Mesenchymal stem cell (in vitro differentiated cells and primary cell): ENCODE measurements around the gene ASTN2.

Experiments
- DNase-seq: peaks from one replicate; pipeline ENCODE4 v3.0.0-alpha.2; 2013
- H2AFZ ChIP-seq: one replicate; pipeline ENCODE4 v1.6.1; 2013; ENCODE audit warnings: low read depth, mild to moderate bottlenecking, control low read depth, inconsistent platforms, low read length, moderate library complexity
- H2AK5ac ChIP-seq: 2 replicates; pipeline ENCODE4 v1.6.1; 2013; ENCODE audit warnings: low read length, moderate library complexity, mild to moderate bottlenecking, inconsistent platforms; ENCODE audit not compliant: severe bottlenecking
- H2BK120ac ChIP-seq: one replicate; pipeline ENCODE4 v1.6.1; 2013; ENCODE audit warnings: low read depth, mild to moderate bottlenecking, inconsistent platforms, low read length, moderate library complexity
- H2BK12ac ChIP-seq, 2 experiments: one replicate each; pipeline ENCODE4 v1.6.1; 2013; ENCODE audit warnings: inconsistent platforms in 2 of 2, low read length in 2 of 2, mild to moderate bottlenecking in 2 of 2, moderate library complexity in 2 of 2, control low read depth in 1 of 2
- H2BK15ac ChIP-seq: one replicate; pipeline ENCODE4 v1.6.1; 2013; ENCODE audit warnings: mild to moderate bottlenecking, low read depth, inconsistent platforms; ENCODE audit not compliant: poor library complexity, severe bottlenecking
- H2BK5ac ChIP-seq: 2 replicates; pipeline ENCODE4 v1.6.1; 2013; ENCODE audit warnings: low read depth, mild to moderate bottlenecking, low read length, control low read depth, inconsistent platforms; ENCODE audit not compliant: poor library complexity, severe bottlenecking
- H3K14ac ChIP-seq, 2 experiments: one replicate each; pipeline ENCODE4 v1.6.1; 2013; ENCODE audit warnings: inconsistent platforms in 2 of 2, low read length in 2 of 2, control low read depth in 1 of 2, mild to moderate bottlenecking in 1 of 2, moderate library complexity in 1 of 2
- H3K18ac ChIP-seq, 2 experiments: one replicate each; pipeline ENCODE4 v1.6.1; 2013; ENCODE audit warnings: inconsistent platforms in 2 of 2, low read length in 2 of 2, control low read depth in 1 of 2, low read depth in 1 of 2, mild to moderate bottlenecking in 1 of 2
- H3K23ac ChIP-seq, 2 experiments: one replicate each; pipeline ENCODE4 v1.6.1; 2013; ENCODE audit warnings: inconsistent platforms in 2 of 2, low read length in 2 of 2, mild to moderate bottlenecking in 2 of 2, moderate library complexity in 2 of 2, control low read depth in 1 of 2
- H3K27ac ChIP-seq: 2 replicates; pipeline ENCODE4 v1.5.1; 2013; ENCODE audit warnings: mild to moderate bottlenecking, moderate library complexity, low read length, control low read depth, inconsistent platforms; ENCODE audit not compliant: poor library complexity, severe bottlenecking
- H3K27me3 ChIP-seq, 2 experiments: 2 replicates each; pipeline versions ENCODE4 v1.6.1 to v1.7.0; 2013; ENCODE audit warnings: low read length in 2 of 2, mild to moderate bottlenecking in 2 of 2, moderate library complexity in 2 of 2, control low read depth in 1 of 2, inconsistent platforms in 1 of 2; ENCODE audit not compliant: control insufficient read depth in 1 of 2, insufficient read depth in 1 of 2
- H3K36me3 ChIP-seq, 2 experiments: 2 replicates each; pipeline versions ENCODE4 v1.6.1 to v1.7.0; 2013; ENCODE audit warnings: low read length in 2 of 2, control low read depth in 1 of 2, inconsistent platforms in 1 of 2, low read depth in 1 of 2, mild to moderate bottlenecking in 1 of 2; ENCODE audit not compliant: insufficient read depth in 2 of 2, control insufficient read depth in 1 of 2
- H3K4ac ChIP-seq, 2 experiments: one replicate each; pipeline ENCODE4 v1.6.1; 2013; ENCODE audit warnings: inconsistent platforms in 2 of 2, low read length in 2 of 2, mild to moderate bottlenecking in 2 of 2, moderate library complexity in 2 of 2, control low read depth in 1 of 2, low read depth in 1 of 2
- H3K4me1 ChIP-seq: 2 replicates; pipeline ENCODE4 v1.6.1; 2013; ENCODE audit warnings: low read depth, low read length, control low read depth; ENCODE audit not compliant: control insufficient read depth, insufficient read depth
- H3K4me2 ChIP-seq: 2 replicates; pipeline ENCODE4 v1.6.1; 2013; ENCODE audit warnings: low read length, mild to moderate bottlenecking, inconsistent platforms; ENCODE audit not compliant: poor library complexity, severe bottlenecking
- H3K4me3 ChIP-seq, 2 experiments: 2 replicates each; pipeline versions ENCODE4 v1.5.1 to v1.7.0; 2013; ENCODE audit warnings: low read length in 2 of 2, mild to moderate bottlenecking in 2 of 2, control low read depth in 1 of 2, low read depth in 1 of 2; ENCODE audit not compliant: insufficient read depth in 1 of 2
- H3K79me1 ChIP-seq: replicated peaks from 2 replicates; pipeline ENCODE4 v1.6.1; 2013; ENCODE audit warnings: mild to moderate bottlenecking, control low read depth, low read length, inconsistent platforms; ENCODE audit not compliant: poor library complexity, severe bottlenecking
- H3K9ac ChIP-seq: 2 replicates; pipeline ENCODE4 v1.7.0; 2013; ENCODE audit warnings: mild to moderate bottlenecking, low read length, moderate library complexity
- H3K9me3 ChIP-seq: 2 replicates; pipeline ENCODE4 v1.7.0; 2013; ENCODE audit warnings: mild to moderate bottlenecking, low read length; ENCODE audit not compliant: control insufficient read depth
- H4K8ac ChIP-seq: one replicate; pipeline ENCODE4 v1.6.1; 2013; ENCODE audit warnings: inconsistent platforms, mild to moderate bottlenecking, low read length, moderate library complexity
- H4K91ac ChIP-seq: one replicate; pipeline ENCODE4 v1.6.1; 2013; ENCODE audit warnings: mild to moderate bottlenecking, low read length, inconsistent platforms
- WGBS: methylation state at CpG from one replicate; pipeline ENCODE4 v1.1.7; 2013; ENCODE audit warnings: mixed read lengths; 5-methylcytosine and 5-hydroxymethylcytosine counted together

The ASTN2 gene

GRCh38 chr9:116605904-116606341 lies 808.9 kb downstream of the ASTN2 start:
- Histone ChIP-seq H3K4ac (no peak overlapping the region), H2BK5ac (no peak overlapping the region), H4K8ac (no peak overlapping the region), H4K91ac (no peak overlapping the region), H3K4me1 (no peaks in the 10 kb centered on the region), H2BK15ac (no peak overlapping the region), H3K79me1 (no peaks in the 10 kb centered on the region), H3K4me3 (peak overlapping the region in 1 of 2 experiments; percentile 21), H2BK12ac (no peak overlapping the region), H3K4me2 (no peak overlapping the region), H3K36me3 (peaks cover 0 to 5% of the 10 kb centered on the region in 2 experiments), H3K27ac (no peak overlapping the region), H3K18ac (no peak overlapping the region), H3K27me3 (no peaks in the 10 kb centered on the region), H3K23ac (no peak overlapping the region), H3K9ac (peak overlapping the region; percentile 55), H3K14ac (no peak overlapping the region), H2BK120ac (no peak overlapping the region), H3K9me3 (no peaks in the 10 kb centered on the region), H2AFZ (no peak overlapping the region), H2AK5ac (no peak overlapping the region)
- 89% methylated on average over 10 of the region's 10 CpGs for WGBS
- no peak for DNase-seq

GRCh38 chr9:116605060-116605459 lies 809.8 kb downstream of the ASTN2 start:
- WGBS: 94% methylated on average over 3 of the region's 3 CpGs
- no peak overlapping the region for H3K23ac ChIP-seq
- H3K9ac ChIP-seq: no peak overlapping the region
- H3K27ac ChIP-seq: no peak overlapping the region
- no peak overlapping the region for H3K14ac ChIP-seq
- no peak overlapping the region for H2AK5ac ChIP-seq
- no peak overlapping the region for H2BK15ac ChIP-seq
- H3K4me2 ChIP-seq: no peak overlapping the region
- no peaks in the 10 kb centered on the region for H3K9me3 ChIP-seq
- no peak for DNase-seq
- no peak overlapping the region for H3K4me3 ChIP-seq
- no peaks in the 10 kb centered on the region for H3K79me1 ChIP-seq
- H4K91ac ChIP-seq: no peak overlapping the region
- H2BK5ac ChIP-seq: no peak overlapping the region
- H3K4me1 ChIP-seq: no peaks in the 10 kb centered on the region
- H3K27me3 ChIP-seq: no peaks in the 10 kb centered on the region
- H2AFZ ChIP-seq: no peak overlapping the region
- no peak overlapping the region for H2BK120ac ChIP-seq
- H3K18ac ChIP-seq: no peak overlapping the region
- H4K8ac ChIP-seq: no peak overlapping the region
- H2BK12ac ChIP-seq: no peak overlapping the region
- H3K4ac ChIP-seq: no peak overlapping the region
- peaks cover 0 to 5% of the 10 kb centered on the region in 2 experiments for H3K36me3 ChIP-seq

GRCh38 chr9:116604251-116604650 lies 810.6 kb downstream of the ASTN2 start:
- 91% methylated on average over 2 of the region's 2 CpGs for WGBS
- Histone ChIP-seq H4K91ac (no peak overlapping the region), H3K23ac (no peak overlapping the region), H2AK5ac (no peak overlapping the region), H3K9ac (no peak overlapping the region), H3K4me2 (no peak overlapping the region), H2BK5ac (no peak overlapping the region), H2BK15ac (no peak overlapping the region), H3K18ac (no peak overlapping the region), H2BK12ac (no peak overlapping the region), H3K27ac (no peak overlapping the region), H4K8ac (no peak overlapping the region), H3K27me3 (no peaks in the 10 kb centered on the region), H3K9me3 (no peaks in the 10 kb centered on the region), H3K4me1 (no peaks in the 10 kb centered on the region), H3K4me3 (no peak overlapping the region), H3K79me1 (no peaks in the 10 kb centered on the region), H3K4ac (no peak overlapping the region), H2BK120ac (no peak overlapping the region), H2AFZ (no peak overlapping the region), H3K14ac (no peak overlapping the region), H3K36me3 (peaks cover 0 to 5% of the 10 kb centered on the region in 2 experiments)
- no peak for DNase-seq

GRCh38 chr9:116599342-116599884 lies 815.4 kb downstream of the ASTN2 start:
- H2BK15ac ChIP-seq: no peak overlapping the region
- no peaks in the 10 kb centered on the region for H3K9me3 ChIP-seq
- H3K4ac ChIP-seq: no peak overlapping the region
- H3K9ac ChIP-seq: no peak overlapping the region
- H2BK120ac ChIP-seq: no peak overlapping the region
- H4K91ac ChIP-seq: no peak overlapping the region
- no peak overlapping the region for H3K4me3 ChIP-seq
- no peak overlapping the region for H2BK5ac ChIP-seq
- H2AK5ac ChIP-seq: no peak overlapping the region
- H4K8ac ChIP-seq: no peak overlapping the region
- peaks cover 0 to 5% of the 10 kb centered on the region in 2 experiments for H3K36me3 ChIP-seq
- no peaks in the 10 kb centered on the region for H3K79me1 ChIP-seq
- H3K27me3 ChIP-seq: no peaks in the 10 kb centered on the region
- H3K27ac ChIP-seq: no peak overlapping the region
- DNase-seq: no peak
- no peak overlapping the region for H2BK12ac ChIP-seq
- 96% methylated on average over 1 of the region's 2 CpGs for WGBS
- H3K23ac ChIP-seq: no peak overlapping the region
- H3K14ac ChIP-seq: no peak overlapping the region
- H2AFZ ChIP-seq: no peak overlapping the region
- no peak overlapping the region for H3K18ac ChIP-seq
- no peaks in the 10 kb centered on the region for H3K4me1 ChIP-seq
- no peak overlapping the region for H3K4me2 ChIP-seq
